ACHN (cell line): ENCODE data around the gene STEAP1.
A peak's percentile ranks its signal among the peaks of the same experiment; 100 is the strongest.
"Not testable (repeated sequence)": the region's sequence is repeated elsewhere in the genome, so short reads cannot be mapped to it uniquely, and the experiment has no call there.

Experiments
- DNase-seq: peaks from one replicate; pipeline ENCODE4 v3.0.0-alpha.2; 2015
- in situ Hi-C: cut with HindIII; loops from 2 replicates; pipeline ENCODE4 v1.10.0; 2017; ENCODE audit warnings: low sequenced_read_pairs, low pct_ligation_motif_present, low pct_unique_long_range_greater_than_20kb

Gene STEAP1

GRCh38 chr7:90172121-90172520, 17.9 kb downstream of the STEAP1 start:
- no peak for DNase-seq

GRCh38 chr7:90172624-90173023, 18.4 kb downstream of the STEAP1 start:
- no peak for DNase-seq
- in situ Hi-C loops = no loop called here

More at GRCh38 chr7:90172121-90172520, 17.9 kb downstream of the STEAP1 start:
- in situ Hi-C loops = no loop called here

- peak; percentile 44 for DNase-seq
- in situ Hi-C loops = no loop called here
Observed at GRCh38 chr7:90173127-90173844, 19.0 kb downstream of the STEAP1 start.

- no peak for DNase-seq
- in situ Hi-C loops = no loop called here
Observed at GRCh38 chr7:90175667-90176066, 21.4 kb downstream of the STEAP1 start.

- in situ Hi-C loops = no loop called here
- DNase-seq = no peak
Observed at GRCh38 chr7:90176195-90176594, 21.9 kb downstream of the STEAP1 start.

GRCh38 chr7:90178166-90178565, 23.9 kb downstream of the STEAP1 start:
- DNase-seq = no peak
- in situ Hi-C loops = no loop called here

GRCh38 chr7:90178679-90179278, 24.5 kb downstream of the STEAP1 start:
- DNase-seq = peak; percentile 89
- in situ Hi-C loops = no loop called here

GRCh38 chr7:90180011-90180585, 25.8 kb downstream of the STEAP1 start:
- in situ Hi-C loops = no loop called here
- peak; percentile 20 for DNase-seq

GRCh38 chr7:90180649-90181048, 26.4 kb downstream of the STEAP1 start:
- in situ Hi-C loops = no loop called here
- DNase-seq = no peak

- no peak for DNase-seq
- in situ Hi-C loops = no loop called here
Observed at GRCh38 chr7:90181485-90181884, 27.2 kb downstream of the STEAP1 start.

GRCh38 chr7:90186290-90186689, 32.0 kb downstream of the STEAP1 start:
- in situ Hi-C loops, DNase-seq: not testable (repeated sequence)

GRCh38 chr7:90187507-90188050, 33.3 kb downstream of the STEAP1 start:
- DNase-seq = no peak
- in situ Hi-C loops = no loop called here

GRCh38 chr7:90188281-90188680, 34.0 kb downstream of the STEAP1 start:
- in situ Hi-C loops = no loop called here
- DNase-seq = no peak

GRCh38 chr7:90190995-90191394, 36.7 kb downstream of the STEAP1 start:
- DNase-seq = no peak
- in situ Hi-C loops = no loop called here

GRCh38 chr7:90191648-90192047, 37.4 kb downstream of the STEAP1 start:
- in situ Hi-C loops = no loop called here

GRCh38 chr7:90192876-90193750, 38.8 kb downstream of the STEAP1 start:
- in situ Hi-C loops = no loop called here
- DNase-seq = no peak

More at GRCh38 chr7:90191648-90192047, 37.4 kb downstream of the STEAP1 start:
- DNase-seq = no peak

GRCh38 chr7:90194911-90195809, 40.9 kb downstream of the STEAP1 start:
- in situ Hi-C loops = no loop called here
- DNase-seq = no peak
